ENCODE results near the gene POP5. TPM values are rescaled to one million over a fixed set of nuclear protein-coding genes. Genes with fewer than 3 reads are reported as not detected.

POP5 gene
- 44.5 to 57.8 TPM (median 51.4 TPM) in 5 replicates for total RNA-seq (2022; extraction: Qiagen RNA extraction; ENCODE audit: low read depth)

GRCh38 chr12:120580787-120581723, at the start of gene POP5:
Gene POP5 (minus strand): TSS chr12:120581402. CDS start chr12:120581362, 40 bp downstream.

GRCh38 chr12:120534203-120534702, 46.9 kb downstream of the POP5 start, which contains the start of gene RNF10:
Gene RNF10 (plus strand): TSS chr12:120534356. CDS start chr12:120534812, 456 bp downstream.

GRCh38 chr12:120528861-120529525, 52.2 kb downstream of the POP5 start, which contains the start of gene COQ5:
Gene COQ5 (minus strand): TSS chr12:120529158. CDS start chr12:120529141, 17 bp downstream.

Other genes with a start within 250 kb of the POP5 start
- gene MSI1, start 212.2 kb downstream of the POP5 start, total RNA-seq (2022; extraction: Qiagen RNA extraction; ENCODE audit: low read depth), result 0.50 to 1.4 TPM (median 1.2 TPM) in 5 replicates
- gene COX6A1, start 143.3 kb downstream of the POP5 start, total RNA-seq (2022; extraction: Qiagen RNA extraction; ENCODE audit: low read depth), result 658 to 856 TPM (median 772 TPM) in 5 replicates
- 64.1 to 93.0 TPM (median 72.4 TPM) in 5 replicates for gene TRIAP1, start 135.0 kb downstream of the POP5 start, total RNA-seq (2022; extraction: Qiagen RNA extraction; ENCODE audit: low read depth)
- 19.4 to 26.1 TPM (median 24.1 TPM) in 5 replicates for gene GATC, start 135.0 kb downstream of the POP5 start, total RNA-seq (2022; extraction: Qiagen RNA extraction; ENCODE audit: low read depth)
- gene SRSF9, start 111.7 kb downstream of the POP5 start, total RNA-seq (2022; extraction: Qiagen RNA extraction; ENCODE audit: low read depth), result 197 to 241 TPM (median 226 TPM) in 5 replicates
- gene DYNLL1, start 85.3 kb downstream of the POP5 start, total RNA-seq (2022; extraction: Qiagen RNA extraction; ENCODE audit: low read depth), result 592 to 753 TPM (median 641 TPM) in 5 replicates
- gene COQ5, start 52.2 kb downstream of the POP5 start, total RNA-seq (2022; extraction: Qiagen RNA extraction; ENCODE audit: low read depth), result 24.4 to 30.2 TPM (median 25.9 TPM) in 5 replicates
- 99.9 to 108 TPM (median 101 TPM) in 5 replicates for gene RNF10, start 47.0 kb downstream of the POP5 start, total RNA-seq (2022; extraction: Qiagen RNA extraction; ENCODE audit: low read depth)
- 0.22 to 0.57 TPM (median 0.27 TPM) in 4 of 5 replicates, not detected in the other for gene CABP1, start 59.2 kb upstream of the POP5 start, total RNA-seq (2022; extraction: Qiagen RNA extraction; ENCODE audit: low read depth)
- gene MLEC, start 105.7 kb upstream of the POP5 start, total RNA-seq (2022; extraction: Qiagen RNA extraction; ENCODE audit: low read depth), result 80.1 to 125 TPM (median 93.4 TPM) in 5 replicates
- gene UNC119B, start 129.1 kb upstream of the POP5 start, total RNA-seq (2022; extraction: Qiagen RNA extraction; ENCODE audit: low read depth), result 22.6 to 30.1 TPM (median 26.6 TPM) in 5 replicates
- gene ACADS, start 144.4 kb upstream of the POP5 start, total RNA-seq (2022; extraction: Qiagen RNA extraction; ENCODE audit: low read depth), result 5.8 to 12.0 TPM (median 9.9 TPM) in 5 replicates

Measured in A549 treated with ZK216348 at 1 μM for 4 hours (cell line).